Panc1 (cell line): ENCODE results near the gene ARHGEF25. TPM values are rescaled to one million over a fixed set of nuclear protein-coding genes. Genes with fewer than 3 reads are reported as not detected.

Experiments
- ATAC-seq: fragments of 200-7000 bp; cut with Tn5 transposase; 2 replicates; pipeline ENCODE4 v1.9.1; 2020; ENCODE audit warnings: mild to moderate bottlenecking, moderate library complexity
- BruUV-seq: library from RNA; stranded (reverse); fragments of 400-500 nt; replicated peaks from 2 replicates; lab custom pipeline; 2021; lab: Mats Ljungman, UMichigan
- CTCF ChIA-PET: fragments of 300-600 bp; sonication (Branson Sonifier 250); formaldehyde crosslinking; loops from one replicate; lab custom pipeline; 2022; ENCODE audit warnings: antibody characterized with exemption; lab: Charles Lee
- POLR2A ChIA-PET: fragments of 300-600 bp; sonication (Branson Sonifier 250); formaldehyde crosslinking; loops from one replicate; lab custom pipeline; 2022; ENCODE audit warnings: antibody characterized with exemption; lab: Charles Lee
- DNase-seq: peaks from one replicate; pipeline ENCODE4 v3.0.0-alpha.2; 2010; ENCODE audit warnings: low read depth, low spot score
- H3K27ac ChIP-seq: 2 replicates; pipeline ENCODE4 v1.5.1; 2011; ENCODE audit warnings: mild to moderate bottlenecking, low read length, inconsistent platforms
- H3K27me3 ChIP-seq: fragments of 200-500 bp; sonication (Bioruptor generic); 2 replicates; pipeline ENCODE4 v1.6.0; 2014; ENCODE audit warnings: low read length, inconsistent platforms; ENCODE audit not compliant: control insufficient read depth, insufficient read depth
- H3K36me3 ChIP-seq: fragments of 200-500 bp; sonication (Bioruptor generic); 2 replicates; pipeline ENCODE4 v1.5.1; 2014; ENCODE audit warnings: inconsistent platforms, mild to moderate bottlenecking, low read length, moderate library complexity; ENCODE audit not compliant: control insufficient read depth, insufficient read depth
- H3K4me1 ChIP-seq: 2 replicates; pipeline ENCODE4 v1.5.1; 2011; ENCODE audit warnings: inconsistent platforms, mild to moderate bottlenecking, low read length, moderate library complexity; ENCODE audit not compliant: control insufficient read depth, insufficient read depth
- H3K4me3 ChIP-seq, 2 experiments: 2 replicates each; pipeline ENCODE4 v1.5.1; 2011 to 2012; ENCODE audit warnings: low read depth in 2 of 2, low read length in 2 of 2, mild to moderate bottlenecking in 2 of 2, inconsistent platforms in 1 of 2, moderate library complexity in 1 of 2
- H3K9me3 ChIP-seq: fragments of 200-500 bp; sonication (Bioruptor generic); 2 replicates; pipeline ENCODE4 v1.5.1; 2014; ENCODE audit warnings: low read depth, mild to moderate bottlenecking, inconsistent platforms, low read length, moderate library complexity; ENCODE audit not compliant: control insufficient read depth, insufficient read depth
- CTCF ChIP-seq: fragments of 450-650 bp; IDR thresholded peaks from 2 replicates; pipeline ENCODE4 v1.5.1; 2017; ENCODE audit warnings: mild to moderate bottlenecking
- POLR2AphosphoS5 ChIP-seq: IDR thresholded peaks from 2 replicates; pipeline ENCODE4 v1.6.1; 2012; ENCODE audit warnings: mild to moderate bottlenecking, low read depth, low read length, moderate library complexity
- REST ChIP-seq, 2 experiments: IDR thresholded peaks; 2 replicates each; pipeline ENCODE4 v1.6.1; 2011 to 2012; ENCODE audit warnings: low read depth in 2 of 2, control low read depth in 1 of 2, low read length in 1 of 2, mild to moderate bottlenecking in 1 of 2, moderate library complexity in 1 of 2; ENCODE audit not compliant: insufficient read depth in 1 of 2
- SIN3A ChIP-seq: IDR thresholded peaks from 2 replicates; pipeline ENCODE4 v1.6.1; 2012; ENCODE audit warnings: low read depth, mild to moderate bottlenecking, low read length, moderate library complexity, borderline replicate concordance; ENCODE audit not compliant: insufficient read depth
- TCF7L2 ChIP-seq: IDR thresholded peaks from 2 replicates; pipeline ENCODE4 v1.6.1; 2011; ENCODE audit warnings: mild to moderate bottlenecking, low read depth, low read length, inconsistent platforms
- in situ Hi-C: cut with HindIII; loops from 2 replicates; pipeline ENCODE4 v1.10.0; 2016; ENCODE audit warnings: low sequenced_read_pairs, low pct_unique_long_range_greater_than_20kb
- intact Hi-C: fragments of 100-400 bp; cut with micrococcal nuclease; formaldehyde crosslinking; loops from one replicate; pipeline ENCODE4 v1.10.0; 2022; ENCODE audit not compliant: unreplicated experiment
- total RNA-seq: library from RNA; stranded (reverse); gene quantifications from one replicate; pipeline ENCODE4 v1.2.1, GENCODE V29; 2021; ENCODE audit not compliant: unreplicated experiment

The ARHGEF25 gene
- total RNA-seq, 1 experiment from 2014 or later, result 10.5 TPM

- peak overlapping the region; percentile 44; the same call in 1 of the 2 replicates for H3K27ac ChIP-seq
- H3K27me3 ChIP-seq, result no peaks in the 10 kb centered on the region
- H3K4me3 ChIP-seq, result peak overlapping the region; percentile 59 to 62
- TF ChIP-seq SIN3A (no peak), CTCF (no peak)
- H3K9me3 ChIP-seq, result no peaks in the 10 kb centered on the region
- peaks cover 9% of the 10 kb centered on the region for H3K4me1 ChIP-seq
- H3K36me3 ChIP-seq, result no peaks in the 10 kb centered on the region
- ChIA-PET CTCF (interaction anchor here (0.9 kb wide), 1 partner anchor 27 kb away, joined by 3 read pairs; no protein-coding TSS in a partner anchor), POLR2A (no interaction called here)
- in situ Hi-C loops, result no loop called here
- intact Hi-C loops, result no loop called here
- no TSS peak for BruUV-seq
- no peak for DNase-seq
- no peak for ATAC-seq
These were observed 604 bp upstream of the ARHGEF25 start for GRCh38 chr12:57610554-57611107.

- BruUV-seq, result TSS peak; percentile 55
- Histone ChIP-seq H3K9me3 (no peaks in the 10 kb centered on the region), H3K27ac (no peak overlapping the region), H3K36me3 (no peaks in the 10 kb centered on the region), H3K4me3 (peak overlapping the region; percentile 59 to 62), H3K4me1 (peaks cover 8% of the 10 kb centered on the region; the same call in 1 of the 2 replicates), H3K27me3 (no peaks in the 10 kb centered on the region)
- ChIA-PET CTCF (no interaction called here), POLR2A (no interaction called here)
- in situ Hi-C loops, result no loop called here
- ATAC-seq (no peak), DNase-seq (no peak)
- no peak for TF ChIP-seq CTCF
- no peak for TF ChIP-seq TCF7L2
- no peak for TF ChIP-seq POLR2AphosphoS5
- TF ChIP-seq REST (IDR thresholded peaks at IDR 0.05; ENCODE audit: insufficient read depth in 1 of 2, low read depth in 2 of 2, low read length in 1 of 2), result no peak
- TF ChIP-seq SIN3A, result no peak
- intact Hi-C loops, result no loop called here
These were observed 834 bp downstream of the ARHGEF25 start for GRCh38 chr12:57611827-57612710.
